ENCODE measurements around the gene MAST4. TPM values are rescaled to one million over a fixed set of nuclear protein-coding genes. Genes with fewer than 3 reads are reported as not detected.

The MAST4 gene
- total RNA-seq, 4 donors from 2014 or later, result 8.2 to 203 (median 35.5) TPM

- Histone ChIP-seq H3K27ac (no peak overlapping the region), H3K4me3 (no peak overlapping the region), H3K4me1 (no peaks in the 10 kb centered on the region), H3K9me3 (no peaks in the 10 kb centered on the region), H3K36me3 (no peaks in the 10 kb centered on the region), H3K27me3 (no peaks in the 10 kb centered on the region)
- TF ChIP-seq, protein P1, sequence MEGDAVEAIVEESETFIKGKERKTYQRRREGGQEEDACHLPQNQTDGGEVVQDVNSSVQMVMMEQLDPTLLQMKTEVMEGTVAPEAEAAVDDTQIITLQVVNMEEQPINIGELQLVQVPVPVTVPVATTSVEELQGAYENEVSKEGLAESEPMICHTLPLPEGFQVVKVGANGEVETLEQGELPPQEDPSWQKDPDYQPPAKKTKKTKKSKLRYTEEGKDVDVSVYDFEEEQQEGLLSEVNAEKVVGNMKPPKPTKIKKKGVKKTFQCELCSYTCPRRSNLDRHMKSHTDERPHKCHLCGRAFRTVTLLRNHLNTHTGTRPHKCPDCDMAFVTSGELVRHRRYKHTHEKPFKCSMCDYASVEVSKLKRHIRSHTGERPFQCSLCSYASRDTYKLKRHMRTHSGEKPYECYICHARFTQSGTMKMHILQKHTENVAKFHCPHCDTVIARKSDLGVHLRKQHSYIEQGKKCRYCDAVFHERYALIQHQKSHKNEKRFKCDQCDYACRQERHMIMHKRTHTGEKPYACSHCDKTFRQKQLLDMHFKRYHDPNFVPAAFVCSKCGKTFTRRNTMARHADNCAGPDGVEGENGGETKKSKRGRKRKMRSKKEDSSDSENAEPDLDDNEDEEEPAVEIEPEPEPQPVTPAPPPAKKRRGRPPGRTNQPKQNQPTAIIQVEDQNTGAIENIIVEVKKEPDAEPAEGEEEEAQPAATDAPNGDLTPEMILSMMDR (IDR thresholded peaks at IDR 0.05), result no peak
- no peak for TF ChIP-seq POLR2A (IDR thresholded peaks at IDR 0.05)
- peak; percentile 31 to 67 for DNase-seq
- intact Hi-C loops (cut with DNase I; ENCODE audit: low total_unique reads), result no loop called here
Observed at GRCh38 chr5:66710557-66711088, 114.4 kb downstream of the MAST4 start.

DNA sequence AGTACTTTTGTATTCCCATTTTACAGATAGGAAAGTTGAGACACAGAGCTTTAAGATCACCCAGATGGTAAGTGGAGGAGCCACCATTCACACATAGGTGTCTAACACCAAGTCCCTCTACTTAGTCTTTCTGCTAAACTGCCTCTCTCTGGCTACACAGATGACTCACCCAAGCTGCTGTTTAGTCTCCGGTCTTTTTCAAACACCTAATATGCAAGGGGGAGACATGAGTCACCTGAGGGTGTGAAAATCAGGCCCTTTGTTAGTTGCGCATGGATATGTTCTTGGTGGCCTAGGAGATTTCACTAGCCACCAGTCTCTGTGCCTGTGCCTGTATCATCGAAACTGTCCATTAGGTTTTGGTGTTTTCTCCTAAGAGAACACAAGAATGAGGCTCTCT is 117.8 kb downstream of the MAST4 start:
- intact Hi-C loops (cut with DNase I; ENCODE audit: low total_unique reads), result no loop called here
- no peak overlapping the region for H3K4me3 ChIP-seq
- no peaks in the 10 kb centered on the region for H3K4me1 ChIP-seq
- no peak overlapping the region for H3K27ac ChIP-seq
- no peaks in the 10 kb centered on the region for H3K27me3 ChIP-seq
- peak in 1 of 2 donors; percentile 40 for DNase-seq
- H3K9me3 ChIP-seq, result no peaks in the 10 kb centered on the region
- no peak for TF ChIP-seq POLR2A (IDR thresholded peaks at IDR 0.05)
- TF ChIP-seq, protein P1 (IDR thresholded peaks at IDR 0.05), result no peak
- no peaks in the 10 kb centered on the region for H3K36me3 ChIP-seq

DNA sequence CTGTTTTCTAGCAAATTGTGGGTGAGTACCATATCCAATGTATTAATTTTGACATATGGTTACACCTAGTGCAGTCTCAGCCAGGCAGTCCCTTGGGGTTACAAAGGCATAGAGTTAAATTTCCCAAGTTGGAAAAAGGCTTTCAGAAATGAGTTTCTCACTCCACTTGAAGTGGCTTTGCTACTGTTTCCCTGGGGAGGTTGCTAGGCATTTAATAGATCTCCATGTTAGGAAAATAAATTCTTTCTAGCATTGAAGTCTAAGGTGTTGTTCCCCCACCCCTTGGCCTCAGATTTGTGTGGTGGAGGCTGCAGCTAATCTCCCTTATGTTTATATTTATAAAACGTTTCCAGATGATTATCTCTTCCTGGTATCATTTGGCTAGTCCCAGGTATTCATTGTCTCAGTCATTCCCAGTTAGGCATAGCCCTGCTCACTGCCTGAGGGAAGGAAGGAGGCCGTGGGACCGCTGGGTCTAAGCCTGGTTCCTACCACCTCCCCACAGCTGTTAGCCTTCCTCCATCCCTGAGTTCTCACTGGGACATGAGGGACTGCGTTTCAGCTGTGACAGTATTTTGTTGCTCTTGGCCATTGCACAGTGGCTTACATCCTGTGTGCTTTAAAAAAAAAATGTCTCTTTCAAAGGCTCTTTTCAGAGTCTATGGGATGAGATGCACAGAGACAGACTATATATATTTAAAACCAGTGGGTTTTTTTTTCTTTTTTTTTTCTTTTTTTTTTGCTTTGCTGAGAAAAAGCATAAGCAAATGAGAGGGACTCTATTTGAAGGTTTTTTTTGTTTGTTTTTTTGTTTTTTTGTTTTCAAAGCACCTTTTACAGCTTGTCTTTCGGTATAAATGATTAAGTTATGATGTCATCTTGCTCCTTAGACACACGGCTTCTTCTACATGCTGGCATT is 121.5 kb downstream of the MAST4 start:
- Histone ChIP-seq H3K36me3 (no peaks in the 10 kb centered on the region), H3K27me3 (no peaks in the 10 kb centered on the region), H3K9me3 (no peaks in the 10 kb centered on the region), H3K27ac (no peak overlapping the region), H3K4me3 (no peak overlapping the region), H3K4me1 (no peaks in the 10 kb centered on the region)
- DNase-seq, result no peak
- intact Hi-C loops (cut with DNase I; ENCODE audit: low total_unique reads), result no loop called here
- TF ChIP-seq, protein P1 (IDR thresholded peaks at IDR 0.05), result no peak
- no peak for TF ChIP-seq POLR2A (IDR thresholded peaks at IDR 0.05)

GRCh38 chr5:66718374-66719002 is 122.3 kb downstream of the MAST4 start:
- Histone ChIP-seq H3K27ac (no peak overlapping the region), H3K27me3 (no peaks in the 10 kb centered on the region), H3K9me3 (no peaks in the 10 kb centered on the region), H3K4me1 (no peaks in the 10 kb centered on the region), H3K4me3 (no peak overlapping the region), H3K36me3 (no peaks in the 10 kb centered on the region)
- TF ChIP-seq POLR2A (IDR thresholded peaks at IDR 0.05), result no peak
- TF ChIP-seq, protein P1 (IDR thresholded peaks at IDR 0.05), result no peak
- intact Hi-C loops (cut with DNase I; ENCODE audit: low total_unique reads), result no loop called here
- no peak for DNase-seq

- Histone ChIP-seq H3K4me1 (no peaks in the 10 kb centered on the region), H3K9me3 (no peaks in the 10 kb centered on the region), H3K27ac (no peak overlapping the region), H3K4me3 (no peak overlapping the region), H3K36me3 (no peaks in the 10 kb centered on the region), H3K27me3 (no peaks in the 10 kb centered on the region)
- intact Hi-C loops (cut with DNase I; ENCODE audit: low total_unique reads), result no loop called here
- DNase-seq, result no peak
- TF ChIP-seq POLR2A (IDR thresholded peaks at IDR 0.05), result no peak
- TF ChIP-seq, protein P1 (IDR thresholded peaks at IDR 0.05), result no peak
Observed at GRCh38 chr5:66720780-66721179, 124.6 kb downstream of the MAST4 start.

All from uterus (tissue), 4 donors.